DND-41 (cell line): ENCODE measurements around the gene SLC12A8.

Source experiments
- ATAC-seq: fragments of 200-7000 bp; cut with Tn5 transposase; 3 replicates; pipeline ENCODE4 v1.9.1; 2021; ENCODE audit warnings: low read depth; ENCODE audit not compliant: insufficient read depth
- DNase-seq: peaks from one replicate; pipeline ENCODE4 v3.0.0-alpha.2; 2020
- H2AFZ ChIP-seq: 2 replicates; pipeline ENCODE4 v1.6.0; 2012; ENCODE audit warnings: low read depth, low read length
- H3K27ac ChIP-seq: 2 replicates; pipeline ENCODE4 v1.5.1; 2012; ENCODE audit warnings: low read length, inconsistent platforms
- H3K27me3 ChIP-seq: fragments of 200-600 bp; sonication (generic); 2 replicates; pipeline ENCODE4 v1.6.0; 2012; ENCODE audit warnings: low read length, mild to moderate bottlenecking, inconsistent platforms; ENCODE audit not compliant: insufficient read depth, poor library complexity
- H3K36me3 ChIP-seq: 2 replicates; pipeline ENCODE4 v1.5.1; 2012; ENCODE audit warnings: low read length, inconsistent platforms; ENCODE audit not compliant: insufficient read depth
- H3K4me1 ChIP-seq: 2 replicates; pipeline ENCODE4 v1.5.1; 2012; ENCODE audit warnings: mild to moderate bottlenecking, low read length; ENCODE audit not compliant: insufficient read depth
- H3K4me2 ChIP-seq: 2 replicates; pipeline ENCODE4 v1.6.0; 2012; ENCODE audit warnings: mild to moderate bottlenecking, moderate library complexity, low read length, inconsistent platforms; ENCODE audit not compliant: insufficient read depth
- H3K4me3 ChIP-seq, 2 experiments: fragments of 200-600 bp in 1 of 2; shearing (Covaris generic) in 1 of 2; 2 replicates each; pipeline ENCODE4 v1.5.1; 2012 to 2016; ENCODE audit warnings: inconsistent platforms in 2 of 2, low read length in 2 of 2, mild to moderate bottlenecking in 2 of 2, low read depth in 1 of 2, moderate library complexity in 1 of 2
- H3K79me2 ChIP-seq: 2 replicates; pipeline ENCODE4 v1.6.0; 2012; ENCODE audit warnings: low read length, inconsistent platforms; ENCODE audit not compliant: insufficient read depth
- H3K9ac ChIP-seq: 2 replicates; pipeline ENCODE4 v1.6.0; 2012; ENCODE audit warnings: low read depth, mild to moderate bottlenecking, inconsistent platforms, low read length, moderate library complexity
- H3K9me3 ChIP-seq: 2 replicates; pipeline ENCODE4 v1.5.1; 2012; ENCODE audit warnings: low read length, moderate library complexity, mild to moderate bottlenecking, inconsistent platforms; ENCODE audit not compliant: insufficient read depth, severe bottlenecking
- H4K20me1 ChIP-seq: 2 replicates; pipeline ENCODE4 v1.6.0; 2012; ENCODE audit warnings: low read length; ENCODE audit not compliant: insufficient read depth
- EZH2 ChIP-seq: IDR thresholded peaks from 3 replicates; pipeline ENCODE4 v1.6.1; 2012; ENCODE audit warnings: borderline replicate concordance, low read depth, mild to moderate bottlenecking, moderate library complexity, low read length, inconsistent platforms; ENCODE audit not compliant: severe bottlenecking
- TF ChIP-seq, protein P1 (sequence below): IDR thresholded peaks from 2 replicates; pipeline ENCODE4 v1.5.1; 2012; ENCODE audit warnings: borderline replicate concordance, low read length, moderate library complexity, mild to moderate bottlenecking; ENCODE audit not compliant: poor library complexity, severe bottlenecking; ENCODE audit errors: extremely low read depth

SLC12A8 gene

DNA sequence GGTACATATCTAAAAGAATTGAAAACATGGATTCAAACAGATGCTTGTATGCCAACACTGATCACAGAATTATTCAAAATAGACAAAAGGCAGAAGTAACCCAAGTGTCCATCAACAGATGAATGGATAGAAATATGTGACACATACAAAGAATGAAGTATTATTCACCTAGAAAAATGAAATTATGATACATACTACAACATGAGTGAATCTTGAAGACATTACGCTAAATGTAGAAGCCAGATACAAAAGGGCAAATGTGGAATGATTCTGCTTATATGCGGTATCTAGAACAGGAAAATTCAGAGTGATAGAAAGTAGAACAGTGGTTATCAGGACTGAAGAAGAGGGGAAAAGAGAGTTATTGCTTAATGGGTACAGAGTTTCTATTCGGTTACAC is 26.2 kb upstream of the SLC12A8 start:
- no peaks in the 10 kb centered on the region for H3K4me1 ChIP-seq
- no peak overlapping the region for H3K4me3 ChIP-seq
- no peak overlapping the region for H3K27ac ChIP-seq
- no peak overlapping the region for H3K4me2 ChIP-seq
- peaks cover 10% of the 10 kb centered on the region; the same call in 1 of the 2 replicates for H3K36me3 ChIP-seq
- no peak overlapping the region for H2AFZ ChIP-seq
- H3K9me3 ChIP-seq = no peaks in the 10 kb centered on the region
- H3K79me2 ChIP-seq = no peaks in the 10 kb centered on the region
- DNase-seq = no peak
- no peaks in the 10 kb centered on the region for H3K27me3 ChIP-seq
- TF ChIP-seq, protein P1, sequence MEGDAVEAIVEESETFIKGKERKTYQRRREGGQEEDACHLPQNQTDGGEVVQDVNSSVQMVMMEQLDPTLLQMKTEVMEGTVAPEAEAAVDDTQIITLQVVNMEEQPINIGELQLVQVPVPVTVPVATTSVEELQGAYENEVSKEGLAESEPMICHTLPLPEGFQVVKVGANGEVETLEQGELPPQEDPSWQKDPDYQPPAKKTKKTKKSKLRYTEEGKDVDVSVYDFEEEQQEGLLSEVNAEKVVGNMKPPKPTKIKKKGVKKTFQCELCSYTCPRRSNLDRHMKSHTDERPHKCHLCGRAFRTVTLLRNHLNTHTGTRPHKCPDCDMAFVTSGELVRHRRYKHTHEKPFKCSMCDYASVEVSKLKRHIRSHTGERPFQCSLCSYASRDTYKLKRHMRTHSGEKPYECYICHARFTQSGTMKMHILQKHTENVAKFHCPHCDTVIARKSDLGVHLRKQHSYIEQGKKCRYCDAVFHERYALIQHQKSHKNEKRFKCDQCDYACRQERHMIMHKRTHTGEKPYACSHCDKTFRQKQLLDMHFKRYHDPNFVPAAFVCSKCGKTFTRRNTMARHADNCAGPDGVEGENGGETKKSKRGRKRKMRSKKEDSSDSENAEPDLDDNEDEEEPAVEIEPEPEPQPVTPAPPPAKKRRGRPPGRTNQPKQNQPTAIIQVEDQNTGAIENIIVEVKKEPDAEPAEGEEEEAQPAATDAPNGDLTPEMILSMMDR = no peak
- no peak for TF ChIP-seq EZH2
- ATAC-seq = no peak
- no peaks in the 10 kb centered on the region for H4K20me1 ChIP-seq
- no peak overlapping the region for H3K9ac ChIP-seq

DNA sequence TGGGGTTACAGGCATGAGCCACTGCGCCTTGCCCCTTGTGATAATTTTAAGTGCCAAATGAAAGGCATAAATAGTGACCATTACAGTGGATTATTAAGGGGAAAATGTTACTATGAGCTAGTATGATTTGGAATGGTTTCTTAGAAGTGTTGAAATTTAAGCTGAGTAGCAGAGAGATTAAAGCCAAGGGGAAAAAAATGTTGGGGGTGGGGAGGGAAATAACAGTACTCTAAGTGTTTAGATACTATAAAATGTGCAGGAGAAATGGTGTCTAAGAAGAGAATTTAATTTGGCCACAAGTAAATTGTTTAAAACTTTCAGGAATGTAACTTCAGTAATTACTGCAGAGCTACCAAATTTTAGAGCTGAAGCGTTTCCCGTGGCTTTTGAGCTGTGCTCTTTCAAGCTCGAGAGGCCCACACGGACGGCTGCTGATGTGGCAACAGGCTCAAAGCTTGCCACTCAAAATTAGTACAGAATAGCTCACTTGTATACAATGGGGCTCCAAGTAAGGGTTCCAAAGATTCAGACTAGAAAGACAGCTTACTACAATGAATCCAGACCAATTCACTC is 23.9 kb upstream of the SLC12A8 start:
- H3K4me2 ChIP-seq = no peak overlapping the region
- no peaks in the 10 kb centered on the region for H3K79me2 ChIP-seq
- DNase-seq (no peak), ATAC-seq (no peak)
- TF ChIP-seq, protein P1 = no peak
- no peak for TF ChIP-seq EZH2
- H3K36me3 ChIP-seq = peaks cover 25% of the 10 kb centered on the region
- H3K27me3 ChIP-seq = no peaks in the 10 kb centered on the region
- H3K9me3 ChIP-seq = no peaks in the 10 kb centered on the region
- no peak overlapping the region for H3K27ac ChIP-seq
- no peak overlapping the region for H3K9ac ChIP-seq
- no peak overlapping the region for H3K4me3 ChIP-seq
- no peaks in the 10 kb centered on the region for H3K4me1 ChIP-seq
- H2AFZ ChIP-seq = no peak overlapping the region
- H4K20me1 ChIP-seq = no peaks in the 10 kb centered on the region

DNA sequence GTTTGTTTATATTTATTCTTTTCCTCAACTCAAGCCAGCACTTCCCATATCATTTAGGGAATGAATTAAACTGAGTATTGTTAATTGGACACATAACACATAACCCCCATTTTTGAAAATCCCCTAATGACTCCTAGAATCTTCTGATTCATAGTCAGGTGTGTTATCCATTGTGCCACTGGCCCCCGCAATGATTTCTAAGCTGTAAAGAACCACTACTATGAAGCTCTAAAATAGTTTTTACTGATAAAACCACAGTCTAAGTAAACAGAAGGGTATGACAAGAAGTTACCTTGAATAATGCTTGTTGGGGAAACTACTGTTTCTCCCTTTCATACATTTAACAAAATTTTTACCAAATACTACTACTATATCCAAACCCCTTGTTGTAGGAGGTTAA is 22.3 kb upstream of the SLC12A8 start:
- H3K4me3 ChIP-seq = no peak overlapping the region
- no peak overlapping the region for H3K4me2 ChIP-seq
- TF ChIP-seq EZH2 = no peak
- TF ChIP-seq, protein P1 = no peak
- no peak overlapping the region for H3K9ac ChIP-seq
- peaks cover 25% of the 10 kb centered on the region for H3K36me3 ChIP-seq
- H3K27ac ChIP-seq = no peak overlapping the region
- H3K4me1 ChIP-seq = no peaks in the 10 kb centered on the region
- DNase-seq (no peak), ATAC-seq (no peak)
- H3K9me3 ChIP-seq = no peaks in the 10 kb centered on the region
- no peaks in the 10 kb centered on the region for H3K79me2 ChIP-seq
- no peaks in the 10 kb centered on the region for H4K20me1 ChIP-seq
- H2AFZ ChIP-seq = no peak overlapping the region
- no peaks in the 10 kb centered on the region for H3K27me3 ChIP-seq
